WTC11 (cell line): Measurements from ENCODE around the gene GLB1L3.

Source experiments
- IRF2 ChIP-seq: sonication (generic); formaldehyde crosslinking; IDR thresholded peaks from 2 replicates; pipeline ENCODE4 v1.8.0; 2022; ENCODE audit warnings: low read depth, missing genetic modification reagents, borderline replicate concordance
- TF ChIP-seq, protein P1 (sequence below): sonication (generic); formaldehyde crosslinking; IDR thresholded peaks from 2 replicates; pipeline ENCODE4 v1.8.1; 2022; ENCODE audit warnings: low read depth, missing genetic modification reagents, borderline replicate concordance

DNA sequence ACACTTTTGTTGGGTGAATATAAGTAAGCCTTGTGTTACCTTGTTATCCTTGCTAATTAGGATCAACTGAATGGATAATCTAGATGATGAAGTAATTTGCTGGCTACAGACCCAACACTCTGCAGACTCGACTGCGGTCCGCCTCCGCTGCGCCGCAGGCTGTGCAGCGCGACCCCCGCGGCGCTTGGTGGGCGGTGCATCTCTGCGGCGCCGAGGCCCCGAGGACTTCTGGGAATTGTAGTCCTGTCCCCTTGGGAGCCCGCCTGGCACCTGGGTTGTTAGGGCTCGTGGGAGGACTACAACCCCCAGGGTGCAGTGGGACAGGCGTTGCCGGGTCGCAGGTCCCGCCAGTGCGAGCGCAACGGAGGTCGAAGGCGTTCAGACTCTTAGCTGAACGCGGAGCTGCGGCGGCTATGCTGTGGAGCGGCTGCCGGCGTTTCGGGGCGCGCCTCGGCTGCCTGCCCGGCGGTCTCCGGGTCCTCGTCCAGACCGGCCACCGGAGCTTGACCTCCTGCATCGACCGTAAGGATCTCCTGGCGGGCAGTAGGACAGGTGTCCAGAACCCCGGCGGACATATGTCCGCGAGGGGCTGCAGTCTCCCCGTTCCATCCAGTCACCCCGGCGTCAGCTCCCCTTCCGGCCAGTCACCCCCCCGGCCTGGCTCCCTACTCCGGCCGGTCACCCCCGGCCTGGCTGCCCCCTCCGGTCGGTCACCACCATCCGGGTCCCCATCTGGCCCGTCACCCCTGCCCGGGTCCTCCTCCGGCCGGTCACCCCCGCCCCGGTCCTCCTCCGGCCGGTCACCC, 22.8 kb upstream of the GLB1L3 start, which contains the start of the genes ACAD8 and THYN1:
- no peak for TF ChIP-seq IRF2 (CRISPR knock-in tag)
- TF ChIP-seq, protein P1, sequence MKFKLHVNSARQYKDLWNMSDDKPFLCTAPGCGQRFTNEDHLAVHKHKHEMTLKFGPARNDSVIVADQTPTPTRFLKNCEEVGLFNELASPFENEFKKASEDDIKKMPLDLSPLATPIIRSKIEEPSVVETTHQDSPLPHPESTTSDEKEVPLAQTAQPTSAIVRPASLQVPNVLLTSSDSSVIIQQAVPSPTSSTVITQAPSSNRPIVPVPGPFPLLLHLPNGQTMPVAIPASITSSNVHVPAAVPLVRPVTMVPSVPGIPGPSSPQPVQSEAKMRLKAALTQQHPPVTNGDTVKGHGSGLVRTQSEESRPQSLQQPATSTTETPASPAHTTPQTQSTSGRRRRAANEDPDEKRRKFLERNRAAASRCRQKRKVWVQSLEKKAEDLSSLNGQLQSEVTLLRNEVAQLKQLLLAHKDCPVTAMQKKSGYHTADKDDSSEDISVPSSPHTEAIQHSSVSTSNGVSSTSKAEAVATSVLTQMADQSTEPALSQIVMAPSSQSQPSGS (CRISPR knock-in tag) = no peak
